Fibroblast of lung (primary cell): ENCODE data around the gene MAP4K1.

ENCODE experiments used
- CTCF ChIP-seq, 2 donors: IDR thresholded peaks in 1 of 2; conservative IDR thresholded peaks in 1 of 2; 1 replicate in 1 of 2; 2 replicates in 1 of 2; pipeline ENCODE4 v1.5.1; 2011 to 2012; ENCODE audit warnings: low read length in 2 of 2, control low read depth in 1 of 2, inconsistent platforms in 1 of 2, low read depth in 1 of 2, mild to moderate bottlenecking in 1 of 2
- EZH2 ChIP-seq: IDR thresholded peaks from 2 replicates; pipeline ENCODE4 v1.5.1; 2012; ENCODE audit warnings: low read length, control low read depth, mild to moderate bottlenecking; ENCODE audit errors: missing control alignments

GRCh38 chr19:38644719-38645118 is 27.0 kb upstream of the MAP4K1 start:
- TF ChIP-seq CTCF (conservative IDR thresholded peaks at IDR 0.05 in 1 of 2, IDR thresholded peaks at IDR 0.05 in 1 of 2; ENCODE audit: low read depth in 1 of 2, low read length in 2 of 2) (no peak), EZH2 (no peak)
